ENCODE data around the gene CYP2S1.
"Not testable (repeated sequence)": the region's sequence is repeated elsewhere in the genome, so short reads cannot be mapped to it uniquely, and the experiment has no call there.

The CYP2S1 gene

DNA sequence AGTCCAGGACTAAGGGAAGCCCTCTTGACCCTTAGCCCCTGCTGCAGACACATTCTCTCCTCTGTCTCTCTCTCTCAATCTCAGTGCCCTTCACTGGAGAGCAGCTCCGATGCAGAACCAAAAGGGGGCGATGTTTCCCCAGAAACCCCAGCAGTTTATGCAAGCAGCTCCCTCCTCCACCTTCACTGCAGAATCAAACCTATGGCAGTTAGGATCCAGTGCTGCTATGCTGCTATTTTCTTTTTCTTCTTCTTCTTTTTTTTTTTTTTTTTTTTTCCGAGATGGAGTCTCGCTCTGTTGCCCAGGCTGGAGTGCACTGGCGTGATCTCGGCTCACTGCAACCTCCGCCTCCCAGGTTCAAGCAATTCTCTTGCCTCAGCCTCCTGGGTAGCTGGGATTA, 11.3 kb downstream of the CYP2S1 start:
- not testable (repeated sequence) for H3K9me3 ChIP-seq (ENCODE audit: severe bottlenecking); H3K27ac ChIP-seq; H3K36me3 ChIP-seq; H3K27me3 ChIP-seq (ENCODE audit: insufficient read depth, low read depth, severe bottlenecking); H3K4me3 ChIP-seq (ENCODE audit: low read depth, low read length)
- TF ChIP-seq, protein P1, sequence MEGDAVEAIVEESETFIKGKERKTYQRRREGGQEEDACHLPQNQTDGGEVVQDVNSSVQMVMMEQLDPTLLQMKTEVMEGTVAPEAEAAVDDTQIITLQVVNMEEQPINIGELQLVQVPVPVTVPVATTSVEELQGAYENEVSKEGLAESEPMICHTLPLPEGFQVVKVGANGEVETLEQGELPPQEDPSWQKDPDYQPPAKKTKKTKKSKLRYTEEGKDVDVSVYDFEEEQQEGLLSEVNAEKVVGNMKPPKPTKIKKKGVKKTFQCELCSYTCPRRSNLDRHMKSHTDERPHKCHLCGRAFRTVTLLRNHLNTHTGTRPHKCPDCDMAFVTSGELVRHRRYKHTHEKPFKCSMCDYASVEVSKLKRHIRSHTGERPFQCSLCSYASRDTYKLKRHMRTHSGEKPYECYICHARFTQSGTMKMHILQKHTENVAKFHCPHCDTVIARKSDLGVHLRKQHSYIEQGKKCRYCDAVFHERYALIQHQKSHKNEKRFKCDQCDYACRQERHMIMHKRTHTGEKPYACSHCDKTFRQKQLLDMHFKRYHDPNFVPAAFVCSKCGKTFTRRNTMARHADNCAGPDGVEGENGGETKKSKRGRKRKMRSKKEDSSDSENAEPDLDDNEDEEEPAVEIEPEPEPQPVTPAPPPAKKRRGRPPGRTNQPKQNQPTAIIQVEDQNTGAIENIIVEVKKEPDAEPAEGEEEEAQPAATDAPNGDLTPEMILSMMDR (IDR thresholded peaks at IDR 0.05; ENCODE audit: low read depth, low read length) = peak; percentile 82
- peak; percentile 83 for DNase-seq

DNA sequence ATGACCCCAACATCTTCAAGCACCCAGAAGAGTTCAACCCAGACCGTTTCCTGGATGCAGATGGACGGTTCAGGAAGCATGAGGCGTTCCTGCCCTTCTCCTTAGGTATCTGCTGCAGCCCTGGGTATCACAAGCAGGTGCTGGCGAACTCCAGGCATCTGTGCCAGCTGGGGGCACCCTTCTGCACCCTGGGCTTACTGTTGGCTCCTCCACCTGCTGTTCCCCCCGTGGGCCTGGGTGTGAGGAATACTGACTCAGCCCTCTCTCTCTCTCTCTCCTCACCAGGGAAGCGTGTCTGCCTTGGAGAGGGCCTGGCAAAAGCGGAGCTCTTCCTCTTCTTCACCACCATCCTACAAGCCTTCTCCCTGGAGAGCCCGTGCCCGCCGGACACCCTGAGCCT, 13.0 kb downstream of the CYP2S1 start:
- no peak overlapping the region for H3K4me3 ChIP-seq (ENCODE audit: low read depth, low read length)
- H3K36me3 ChIP-seq = no peaks in the 10 kb centered on the region
- H3K27ac ChIP-seq = no peak overlapping the region
- no peaks in the 10 kb centered on the region for H3K9me3 ChIP-seq (ENCODE audit: severe bottlenecking)
- DNase-seq = no peak
- TF ChIP-seq, protein P1 (IDR thresholded peaks at IDR 0.05; ENCODE audit: low read depth, low read length) = no peak
- no peaks in the 10 kb centered on the region for H3K27me3 ChIP-seq (ENCODE audit: insufficient read depth, low read depth, severe bottlenecking)

DNA sequence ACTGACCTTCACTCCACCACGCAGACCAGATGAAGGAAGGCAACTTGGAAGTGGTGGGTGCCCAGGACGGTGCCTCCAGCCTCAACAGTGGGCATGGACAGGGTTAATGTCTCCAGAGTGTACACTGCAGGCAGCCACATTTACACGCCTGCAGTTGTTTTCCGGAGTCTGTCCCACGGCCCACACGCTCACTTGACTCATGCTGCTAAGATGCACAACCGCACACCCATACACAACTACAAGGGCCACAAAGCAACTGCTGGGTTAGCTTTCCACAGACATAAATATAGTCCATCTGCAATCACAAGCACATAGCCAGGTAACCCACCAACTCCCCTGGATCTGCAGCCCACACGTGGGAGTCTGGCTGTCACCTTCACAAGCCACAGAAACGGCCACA, 13.4 kb downstream of the CYP2S1 start:
- no peak for DNase-seq
- no peaks in the 10 kb centered on the region for H3K36me3 ChIP-seq
- H3K9me3 ChIP-seq (ENCODE audit: severe bottlenecking) = no peaks in the 10 kb centered on the region
- no peak overlapping the region for H3K4me3 ChIP-seq (ENCODE audit: low read depth, low read length)
- TF ChIP-seq, protein P1 (IDR thresholded peaks at IDR 0.05; ENCODE audit: low read depth, low read length) = no peak
- no peaks in the 10 kb centered on the region for H3K27me3 ChIP-seq (ENCODE audit: insufficient read depth, low read depth, severe bottlenecking)
- no peak overlapping the region for H3K27ac ChIP-seq

- no peaks in the 10 kb centered on the region for H3K36me3 ChIP-seq
- no peak overlapping the region for H3K27ac ChIP-seq
- H3K9me3 ChIP-seq (ENCODE audit: severe bottlenecking) = no peaks in the 10 kb centered on the region
- H3K4me3 ChIP-seq (ENCODE audit: low read depth, low read length) = no peak overlapping the region
- no peaks in the 10 kb centered on the region for H3K27me3 ChIP-seq (ENCODE audit: insufficient read depth, low read depth, severe bottlenecking)
- DNase-seq = no peak
- TF ChIP-seq, protein P1 (IDR thresholded peaks at IDR 0.05; ENCODE audit: low read depth, low read length) = no peak
These were observed 14.1 kb downstream of the CYP2S1 start for GRCh38 chr19:41206926-41207750.

DNA sequence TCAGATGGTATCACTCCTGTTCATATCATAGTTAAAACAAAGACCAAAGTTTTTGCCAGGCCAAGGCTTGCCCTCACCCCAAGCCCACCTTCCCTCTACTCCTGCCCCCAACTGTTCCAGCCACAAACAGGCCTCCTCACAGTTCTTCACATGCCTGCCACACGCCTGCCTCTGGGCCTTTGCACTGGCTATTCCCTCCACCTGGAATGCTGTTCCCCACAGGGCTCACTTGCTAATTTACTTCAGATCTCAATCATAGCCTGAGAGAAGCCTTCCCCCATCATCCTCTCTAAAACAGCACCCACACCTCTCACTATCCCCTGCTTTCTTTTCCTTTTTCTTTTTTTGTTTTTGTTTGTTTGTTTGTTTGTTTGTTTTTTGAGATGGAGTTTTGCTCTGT, 21.1 kb downstream of the CYP2S1 start:
- TF ChIP-seq, protein P1 (IDR thresholded peaks at IDR 0.05; ENCODE audit: low read depth, low read length) = no peak
- no peaks in the 10 kb centered on the region for H3K36me3 ChIP-seq
- no peaks in the 10 kb centered on the region for H3K27me3 ChIP-seq (ENCODE audit: insufficient read depth, low read depth, severe bottlenecking)
- no peaks in the 10 kb centered on the region for H3K9me3 ChIP-seq (ENCODE audit: severe bottlenecking)
- H3K4me3 ChIP-seq (ENCODE audit: low read depth, low read length) = no peak overlapping the region
- H3K27ac ChIP-seq = no peak overlapping the region
- no peak for DNase-seq

GRCh38 chr19:41217741-41218140, 24.7 kb downstream of the CYP2S1 start:
- H3K4me3 ChIP-seq (ENCODE audit: low read depth, low read length) = no peak overlapping the region
- TF ChIP-seq, protein P1 (IDR thresholded peaks at IDR 0.05; ENCODE audit: low read depth, low read length) = no peak
- no peaks in the 10 kb centered on the region for H3K9me3 ChIP-seq (ENCODE audit: severe bottlenecking)
- DNase-seq = no peak
- no peaks in the 10 kb centered on the region for H3K27me3 ChIP-seq (ENCODE audit: insufficient read depth, low read depth, severe bottlenecking)
- no peaks in the 10 kb centered on the region for H3K36me3 ChIP-seq
- H3K27ac ChIP-seq = no peak overlapping the region

Data from WERI-Rb-1 (cell line).